NOMO-1 (cell line): ENCODE data around the gene SLC16A8.
"Not testable (repeated sequence)": the region's sequence is repeated elsewhere in the genome, so short reads cannot be mapped to it uniquely, and the experiment has no call there.

ENCODE experiments used
- DNase-seq, 2 experiments: peaks; one replicate each; lab custom pipeline; 2025; ENCODE audit not compliant: unreplicated experiment in 2 of 2; lab: John Stamatoyannopoulos, UW

The SLC16A8 gene

GRCh38 chr22:38083931-38084631 is at the start of gene SLC16A8:
Gene SLC16A8 (minus strand): TSS chr22:38084184. CDS start chr22:38082873, 1,311 bp downstream.
- no peak for DNase-seq

DNA sequence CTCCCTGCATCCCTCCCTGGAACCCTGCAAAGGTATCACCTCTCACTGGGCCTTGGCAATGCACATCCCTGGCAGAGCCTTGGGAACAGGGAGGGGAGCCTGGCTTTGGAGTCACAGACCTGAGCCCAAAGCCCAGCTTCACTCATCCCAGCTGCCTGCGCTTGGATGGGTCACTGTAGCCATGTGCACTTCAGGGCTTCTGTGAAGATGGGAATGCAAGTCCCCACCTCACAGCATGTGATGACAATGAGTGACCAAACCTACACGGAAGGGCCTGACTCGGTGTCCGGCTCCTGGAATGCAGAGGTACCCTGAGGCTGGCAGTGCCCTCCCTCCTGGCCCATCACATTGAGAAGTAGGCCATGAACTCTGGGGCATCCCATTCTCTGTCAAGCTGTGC is 49.3 kb upstream of the SLC16A8 start:
- no peak for DNase-seq

DNA sequence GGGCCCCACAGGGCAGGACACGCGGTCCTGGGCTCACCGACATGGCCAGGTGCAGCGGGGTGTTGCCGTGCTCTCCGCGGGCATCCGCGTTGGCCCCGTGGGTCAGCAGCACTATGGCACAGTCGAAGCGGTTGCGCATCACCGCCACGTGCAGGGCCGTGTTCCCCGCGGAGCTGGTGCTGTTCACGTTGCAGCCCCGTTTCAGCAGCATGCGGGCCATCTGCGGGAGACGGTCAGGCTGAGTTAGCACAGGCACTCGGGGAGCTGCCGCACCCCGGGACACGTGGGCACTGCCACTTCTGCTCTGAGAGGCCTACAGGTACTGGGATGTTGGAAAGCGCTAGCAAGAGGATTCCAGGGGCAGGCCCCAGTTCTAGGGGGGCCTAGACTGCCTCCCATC is 48.8 kb upstream of the SLC16A8 start:
- DNase-seq, result no peak

GRCh38 chr22:38132136-38132535 is 48.2 kb upstream of the SLC16A8 start:
- no peak for DNase-seq

- no peak for DNase-seq
Measured at GRCh38 chr22:38131399-38131798, 47.4 kb upstream of the SLC16A8 start.

DNA sequence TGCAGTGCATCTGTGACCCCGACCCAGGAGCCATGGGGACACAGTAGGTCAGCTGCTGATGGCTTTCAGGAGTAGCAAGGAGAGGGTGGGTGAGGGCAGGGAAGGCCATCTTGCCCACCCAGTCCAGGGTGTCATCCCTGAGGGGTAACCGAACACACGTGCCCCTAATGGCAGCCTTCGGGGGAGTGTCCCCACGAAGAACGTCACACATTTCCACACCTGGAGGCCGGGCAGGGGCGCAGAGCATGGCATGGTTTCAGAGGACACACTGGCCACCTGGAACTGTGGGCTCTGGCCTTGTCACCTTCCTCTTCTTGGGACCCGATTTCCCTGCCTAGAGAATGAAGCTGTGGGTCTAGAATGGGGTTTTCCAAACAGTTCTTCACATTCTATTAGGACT is 45.9 kb upstream of the SLC16A8 start:
- no peak for DNase-seq

- no peak for DNase-seq
Measured at GRCh38 chr22:38129021-38129420, 45.0 kb upstream of the SLC16A8 start.

DNA sequence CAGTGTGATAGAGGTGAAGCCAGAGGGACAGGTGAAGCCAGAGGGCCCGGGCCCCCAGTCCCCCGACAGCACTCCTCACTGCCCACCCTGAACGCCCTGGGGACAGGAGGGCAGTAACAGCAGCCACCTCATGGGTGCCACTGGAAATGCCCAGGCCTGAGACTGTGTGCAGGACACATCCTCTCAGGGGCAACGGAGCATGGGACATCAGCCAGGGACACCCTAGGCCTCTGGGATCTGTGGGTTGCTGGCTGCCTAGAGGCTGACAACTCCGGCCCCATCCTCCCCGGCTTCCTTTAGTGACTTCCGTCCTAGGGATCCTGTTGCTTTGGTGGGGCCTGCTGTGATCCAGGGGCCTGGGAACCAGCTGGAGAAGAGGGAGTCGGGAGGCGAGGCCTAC is 43.9 kb upstream of the SLC16A8 start:
- DNase-seq, result no peak

- DNase-seq, result no peak
Measured at GRCh38 chr22:38126928-38127668, 43.1 kb upstream of the SLC16A8 start.

GRCh38 chr22:38125751-38126201 is 41.8 kb upstream of the SLC16A8 start:
- DNase-seq, result no peak

DNA sequence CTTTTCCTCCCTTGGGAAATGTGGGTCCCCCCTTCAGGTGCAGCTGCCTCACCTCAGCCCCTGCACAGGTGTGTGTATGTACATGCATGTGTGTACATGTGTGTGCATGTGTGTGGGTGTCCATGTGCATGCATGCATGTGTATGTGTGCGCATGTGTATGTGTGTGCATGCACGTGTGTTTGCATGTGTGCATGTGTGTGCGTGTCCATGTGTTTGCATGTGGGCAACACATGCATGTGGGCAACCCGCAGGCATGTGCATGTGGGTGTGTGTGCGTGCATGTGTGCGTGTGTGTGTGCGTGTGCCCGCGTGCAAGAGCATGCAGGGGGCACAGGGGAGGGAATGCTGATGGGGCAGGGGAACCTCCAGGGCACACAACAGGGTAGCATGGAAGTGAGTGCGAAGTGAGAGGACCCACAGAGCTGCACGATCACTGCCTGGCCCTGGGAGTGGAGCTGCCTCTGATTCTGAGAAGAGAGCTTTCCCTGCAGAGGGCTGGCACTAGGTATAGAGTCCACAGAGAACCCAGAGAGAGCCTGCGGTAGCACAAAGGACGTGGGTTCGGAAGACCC is 41.1 kb upstream of the SLC16A8 start:
- DNase-seq, result no peak

- no peak for DNase-seq
Measured at GRCh38 chr22:38124236-38124974, 40.4 kb upstream of the SLC16A8 start.

DNA sequence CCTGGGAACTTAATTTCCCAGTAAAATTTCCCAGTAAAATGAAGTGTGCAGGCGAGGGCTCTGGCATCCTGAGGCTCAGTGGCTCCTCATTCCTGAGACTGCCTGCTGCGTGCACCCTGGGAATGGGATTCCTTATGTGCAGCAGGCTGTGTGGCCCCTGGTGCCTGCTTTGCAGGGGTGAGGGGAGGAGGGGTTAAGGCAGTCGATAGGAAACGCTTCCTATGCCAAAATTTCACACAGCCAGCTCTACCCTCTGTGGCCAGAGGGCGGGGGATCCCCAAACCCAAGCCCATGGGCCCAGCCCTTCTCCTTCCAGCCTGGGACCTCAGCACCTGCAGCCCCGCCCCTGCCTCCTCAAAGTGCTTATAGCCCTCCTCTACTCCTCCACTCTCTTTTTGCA is 38.6 kb upstream of the SLC16A8 start:
- DNase-seq, result no peak

- no peak for DNase-seq
Measured at GRCh38 chr22:38120359-38121110, 36.6 kb upstream of the SLC16A8 start.

DNA sequence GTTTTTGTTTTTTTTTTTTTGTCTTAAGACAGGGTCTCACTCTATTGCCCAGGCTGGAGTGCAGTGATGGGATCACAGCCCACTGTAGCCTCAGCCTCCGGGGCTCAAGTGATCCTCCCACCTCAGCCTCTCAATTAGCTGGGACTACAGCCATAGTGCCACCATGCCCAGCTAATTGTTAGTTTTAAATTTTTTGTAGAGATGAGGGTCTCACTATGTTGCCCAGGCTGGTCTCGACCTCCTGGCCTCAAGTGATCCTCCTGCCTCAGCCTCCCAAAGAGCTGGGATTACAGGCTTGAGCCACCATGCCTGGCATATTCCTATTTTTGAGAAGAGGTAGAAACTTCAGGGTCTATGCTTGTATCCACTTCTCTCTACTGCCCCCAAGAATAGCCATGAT is 34.8 kb upstream of the SLC16A8 start:
- not testable (repeated sequence) for DNase-seq

DNA sequence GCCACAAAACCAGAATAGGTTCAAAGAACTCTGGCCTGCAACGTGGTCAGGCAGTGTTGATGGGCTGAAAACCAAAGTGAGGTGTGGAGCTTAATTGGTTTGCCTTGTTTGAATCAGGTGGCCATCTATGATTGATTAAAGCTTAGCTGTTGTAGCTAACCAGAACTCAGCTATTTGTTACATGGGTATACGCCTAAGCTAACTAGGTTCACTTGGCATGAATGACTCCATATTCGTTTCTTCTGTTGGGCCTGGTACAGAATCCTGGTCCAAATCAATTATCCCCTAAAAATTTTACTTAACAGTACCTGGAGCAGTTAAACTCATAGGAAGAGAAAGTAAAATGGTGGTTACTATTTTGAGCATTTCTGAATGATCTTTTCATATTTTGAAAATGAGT is 34.2 kb upstream of the SLC16A8 start:
- no peak for DNase-seq

GRCh38 chr22:38117556-38117955 is 33.6 kb upstream of the SLC16A8 start:
- DNase-seq, result not testable (repeated sequence)

DNA sequence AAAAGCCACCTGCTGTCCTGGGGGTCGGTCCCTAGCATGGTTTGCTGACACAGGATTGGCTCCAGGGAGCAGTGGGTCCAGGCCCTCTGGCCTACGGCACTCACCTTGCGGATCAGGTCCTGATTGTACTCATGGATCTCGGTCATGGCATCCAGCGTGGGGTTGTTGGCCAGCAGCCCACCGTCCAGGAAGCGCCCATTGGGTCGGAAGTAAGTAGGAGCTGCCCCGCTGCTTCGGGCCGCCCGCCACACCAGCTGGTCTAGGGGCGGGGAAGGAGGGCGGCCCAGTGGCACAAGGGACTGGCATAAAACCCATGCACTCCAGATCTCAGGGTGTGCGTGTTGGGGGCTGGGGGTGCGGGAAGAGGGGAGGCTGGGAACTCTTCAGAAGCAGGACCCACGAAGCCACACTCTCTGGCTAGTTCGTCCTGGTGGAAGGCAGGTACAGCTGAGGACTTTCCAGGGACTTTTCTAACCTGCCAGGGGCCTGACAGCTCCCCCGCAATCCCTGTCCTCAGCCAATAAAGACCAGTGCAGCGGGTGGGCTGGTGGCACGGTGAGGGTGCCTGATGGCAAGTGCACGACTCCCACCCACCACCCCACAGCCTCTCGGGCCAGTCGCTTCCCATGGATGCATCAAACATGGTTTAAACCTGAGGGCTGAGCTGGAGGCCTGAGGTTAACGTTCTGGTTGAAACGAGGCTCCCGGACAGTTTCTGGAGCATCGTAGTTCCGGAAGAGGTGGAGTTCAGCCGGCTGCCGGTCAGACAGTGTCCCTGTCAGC is 31.6 kb upstream of the SLC16A8 start:
- DNase-seq, result no peak

DNA sequence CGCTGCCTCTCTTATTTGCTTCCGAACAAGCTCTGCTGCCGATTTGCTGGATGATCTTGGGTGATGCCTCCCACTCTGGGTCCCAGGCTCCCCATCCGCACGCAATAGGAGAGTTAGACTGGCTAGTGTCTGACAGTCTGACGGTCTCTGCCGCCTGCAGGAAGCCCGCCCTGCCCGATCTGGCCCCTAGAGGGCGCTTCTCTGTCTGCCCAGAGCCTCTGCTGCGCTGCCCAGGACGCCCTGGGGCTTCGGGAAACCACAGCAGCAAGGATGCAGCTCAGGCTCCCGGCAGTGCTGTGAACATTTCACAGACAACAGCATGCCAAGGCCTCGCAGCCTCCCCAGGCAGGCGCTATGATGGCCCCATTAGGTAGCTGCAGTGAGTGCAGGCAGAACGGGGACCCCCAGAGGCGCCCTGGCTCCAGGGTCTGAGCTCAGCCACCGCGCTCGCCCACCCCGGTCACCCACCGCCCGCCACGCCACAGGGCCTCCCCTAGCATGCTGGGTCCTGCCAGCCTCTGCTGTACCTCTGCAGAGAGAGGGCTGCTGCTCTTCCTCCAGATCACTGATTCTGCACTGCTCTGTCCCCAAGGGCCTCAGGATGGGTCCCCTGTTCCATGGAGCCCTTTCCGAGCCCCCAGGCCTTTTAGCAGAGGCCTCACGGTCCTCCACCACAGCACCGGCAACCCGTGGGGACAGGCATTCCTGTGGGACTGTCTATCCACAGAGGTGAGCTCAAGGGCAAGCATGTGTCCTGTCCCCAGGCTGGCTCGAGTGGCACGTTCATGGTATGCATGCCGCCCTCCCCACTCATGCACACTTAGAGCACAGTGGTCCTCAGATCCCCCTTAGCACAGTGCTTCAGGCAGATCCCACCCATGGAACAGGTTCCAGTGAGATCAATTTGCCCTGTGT is 30.8 kb upstream of the SLC16A8 start:
- peak; percentile 48 to 54 for DNase-seq
